ENCODE measurements around the gene PSMD11. TPM values are rescaled to one million over a fixed set of nuclear protein-coding genes. Genes with fewer than 3 reads are reported as not detected.

The PSMD11 gene
- total RNA-seq: 68.3 and 88.9 TPM in 2 replicates

GRCh38 chr17:32444301-32445073, at the start of gene PSMD11:
TSS of gene PSMD11 (plus strand) at chr17:32444510. CDS start at chr17:32444524, 14 bp downstream.

GRCh38 chr17:32486701-32487472, 42.6 kb downstream of the PSMD11 start, which contains the start of gene CDK5R1:
TSS of gene CDK5R1 (plus strand) at chr17:32486993. CDS start at chr17:32487621, 628 bp downstream.

Small RNA genes lying within 50 kb of the gene (small RNA-seq; reads per million reads assigned to genes)
- gene AC005899.2 (not detected), gene AC005899.6 (not detected), gene RF00019 (not detected)

Other genes starting within 250 kb of the PSMD11 start
- gene RHBDL3, start 178.7 kb upstream of the PSMD11 start, total RNA-seq: under 0.01 and 0.20 TPM in 2 replicates
- gene C17orf75, start 102.3 kb upstream of the PSMD11 start, total RNA-seq: 9.9 and 13.5 TPM in 2 replicates
- 115 and 140 TPM in 2 replicates for gene ZNF207, start 94.4 kb upstream of the PSMD11 start, total RNA-seq
- gene CDK5R1, start 42.5 kb downstream of the PSMD11 start, total RNA-seq: 0.73 and 0.78 TPM in 2 replicates